GM21717 (cell line): Measurements from ENCODE around the gene METTL1.

Source experiments
- ATAC-seq: cut with Tn5 transposase; IDR thresholded peaks from one replicate; pipeline ENCODE4 v1.9.1; 2021; ENCODE audit warnings: mild to moderate bottlenecking, moderate library complexity; ENCODE audit not compliant: unreplicated experiment

Gene METTL1

DNA sequence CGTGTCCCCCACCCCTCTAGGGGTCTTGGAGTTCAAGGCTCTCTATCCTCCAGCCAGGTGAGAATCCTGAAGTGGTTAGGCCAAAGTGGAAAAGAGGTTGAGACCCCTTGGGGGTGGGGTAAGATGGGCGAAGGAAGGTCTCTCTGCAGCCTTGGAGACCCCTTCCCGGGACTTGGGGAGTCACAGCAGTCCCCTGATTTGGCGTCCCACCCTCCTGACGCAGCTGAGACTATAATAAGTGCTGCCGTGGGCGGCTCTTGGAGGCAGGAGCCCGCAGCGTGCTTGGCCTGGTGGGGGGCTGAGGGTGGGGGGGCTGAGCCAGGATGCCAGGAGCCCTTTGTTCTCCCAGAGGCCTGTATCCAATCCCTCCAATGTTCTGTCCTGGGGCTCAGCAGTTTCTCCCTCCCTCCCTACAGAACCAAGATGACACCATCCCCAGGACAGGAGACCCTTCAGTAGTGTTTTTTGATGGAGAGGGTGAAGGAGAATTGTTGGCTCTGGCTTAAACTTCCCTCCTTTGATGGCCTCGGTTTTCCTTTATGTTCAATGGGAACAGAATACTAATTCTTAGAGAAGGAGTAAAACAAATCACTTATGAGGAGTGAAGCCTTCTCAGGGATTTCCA, 31.9 kb downstream of the METTL1 start:
- ATAC-seq = no peak

DNA sequence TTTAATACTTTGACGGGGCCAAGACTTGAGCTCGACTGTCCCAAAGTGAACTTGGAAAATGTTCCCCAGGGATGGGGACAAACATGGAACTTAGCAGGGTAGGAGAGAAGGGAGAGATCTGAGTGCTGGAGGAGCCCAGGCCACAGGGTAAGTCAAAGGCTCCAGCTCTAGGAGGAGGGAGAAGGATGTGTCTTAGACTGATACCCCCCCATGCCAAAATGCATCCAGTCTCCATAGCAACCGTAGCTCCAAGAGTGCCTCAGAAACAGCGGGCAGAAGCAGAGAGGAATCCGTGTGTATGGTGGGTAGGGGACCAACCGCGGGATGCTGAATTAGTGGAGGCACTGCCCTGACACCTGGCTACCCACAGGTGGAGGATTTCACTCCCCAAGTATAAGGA, 32.5 kb downstream of the METTL1 start:
- no peak for ATAC-seq

DNA sequence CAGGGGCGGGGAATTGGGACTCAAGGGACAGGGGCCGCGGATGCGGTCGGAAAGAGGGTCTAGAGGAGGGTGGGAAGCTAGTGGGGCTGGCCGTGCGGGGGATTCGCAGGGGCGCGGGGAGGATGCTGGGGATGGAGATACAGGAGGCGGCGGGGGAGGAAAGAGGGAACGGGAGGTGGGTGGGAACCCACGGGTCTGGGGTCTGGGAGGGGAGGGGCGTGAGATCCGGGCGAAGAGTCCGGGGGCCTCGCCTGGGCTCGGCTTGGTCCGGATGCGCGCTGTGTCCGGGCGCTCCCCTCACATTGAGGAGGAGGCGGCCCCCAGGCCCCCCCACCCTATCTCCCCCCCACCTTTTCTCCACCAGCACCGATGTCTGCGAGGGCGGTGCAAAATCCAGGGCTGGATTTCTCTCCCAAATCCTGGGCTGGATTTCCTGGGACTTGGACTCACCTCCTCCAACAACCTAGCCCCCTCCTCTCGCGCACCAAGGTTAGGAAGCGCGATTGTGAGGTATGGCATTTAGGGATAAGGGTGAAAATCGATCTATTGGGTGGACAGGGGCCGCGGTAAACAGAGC, 33.2 kb downstream of the METTL1 start, which contains the start of gene AGAP2:
Gene AGAP2 (minus strand): TSS at position 82 of the 577 bp plus-strand sequence. CDS start 496 bp downstream, outside the sequence.
- ATAC-seq = no peak

DNA sequence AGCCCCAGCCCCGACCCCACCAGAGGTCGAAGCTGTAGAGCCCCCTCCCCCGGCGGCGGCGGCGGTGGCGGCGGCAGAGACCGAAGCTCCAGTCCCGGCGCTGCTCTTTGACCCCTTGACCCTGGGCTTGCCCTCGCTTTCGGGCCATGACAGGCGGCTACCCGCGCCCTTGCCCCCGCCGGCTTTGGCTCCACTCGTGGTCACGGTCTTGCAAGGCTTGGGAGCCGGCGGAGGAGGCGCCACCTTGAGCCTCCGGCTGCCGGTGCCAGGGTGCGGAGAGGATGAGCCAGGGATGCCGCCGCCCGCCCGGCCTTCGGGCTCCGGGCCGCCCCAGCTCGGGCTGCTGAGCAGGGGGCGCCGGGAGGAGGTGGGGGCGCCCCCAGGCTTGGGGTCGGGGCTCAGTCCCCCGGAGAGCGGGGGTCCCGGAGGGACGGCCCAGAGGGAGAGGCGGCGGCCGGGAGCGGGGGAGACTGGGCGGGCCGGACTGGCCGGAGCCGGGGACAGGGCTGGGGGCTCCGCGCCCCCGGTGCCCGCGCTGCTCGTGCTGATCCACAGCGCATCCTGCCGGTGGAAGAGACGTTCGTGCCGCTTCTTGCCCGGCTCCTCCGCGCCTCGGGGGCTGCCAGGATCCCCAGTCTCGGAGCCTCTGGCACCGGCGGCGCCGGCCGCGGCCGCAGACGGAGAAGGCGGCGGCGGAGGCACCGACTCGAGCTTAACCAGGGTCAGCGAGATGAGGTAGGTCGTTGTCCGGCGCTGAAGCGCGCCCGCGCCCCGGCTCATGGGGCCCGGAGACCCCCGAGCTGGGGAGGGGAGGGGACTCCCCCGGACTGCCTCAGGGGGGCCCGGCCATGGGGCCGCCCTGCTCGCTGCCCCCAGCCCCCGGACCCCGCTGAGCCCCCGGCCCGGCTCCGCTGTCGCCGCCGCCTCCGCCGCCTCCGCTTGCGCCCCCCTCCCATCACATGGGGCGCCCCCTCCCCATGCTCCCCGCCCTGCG, 34.1 kb downstream of the METTL1 start:
- ATAC-seq = no peak

DNA sequence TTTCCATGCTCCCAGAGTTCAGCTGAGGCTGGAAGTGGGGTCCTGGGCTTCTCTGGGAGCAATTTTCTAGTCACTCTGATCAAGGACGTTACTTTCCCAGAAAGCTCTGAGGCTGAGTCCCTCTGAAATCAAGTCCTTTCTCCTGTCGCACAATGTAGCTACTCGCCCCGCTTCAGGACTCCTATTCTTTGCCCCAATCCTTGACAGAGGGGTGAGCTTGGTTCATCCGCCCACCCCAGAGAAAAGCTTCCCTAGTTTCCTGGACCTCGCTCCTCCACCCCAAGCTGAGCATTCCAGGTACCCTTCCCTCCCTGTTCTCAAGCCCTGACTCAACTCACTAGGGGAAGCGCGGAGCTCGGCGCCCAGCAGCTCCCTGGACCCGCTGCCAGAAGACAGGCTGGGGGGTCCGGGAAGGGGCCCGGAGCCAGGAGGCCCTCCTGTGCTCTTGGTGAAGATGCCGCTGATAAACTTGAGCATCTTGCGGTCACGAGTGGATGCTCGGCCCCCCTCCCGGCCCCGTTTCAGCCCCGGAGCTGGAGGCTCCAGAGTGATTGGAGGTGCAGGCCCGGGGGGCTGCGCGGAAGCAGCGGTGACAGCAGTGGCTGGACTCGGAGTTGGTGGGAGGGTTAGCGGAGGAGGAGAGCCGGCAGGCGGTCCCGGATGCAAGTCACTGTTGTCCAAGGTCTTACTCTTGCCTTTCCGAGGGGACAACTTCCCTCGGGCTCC, 35.0 kb downstream of the METTL1 start:
- ATAC-seq = no peak

DNA sequence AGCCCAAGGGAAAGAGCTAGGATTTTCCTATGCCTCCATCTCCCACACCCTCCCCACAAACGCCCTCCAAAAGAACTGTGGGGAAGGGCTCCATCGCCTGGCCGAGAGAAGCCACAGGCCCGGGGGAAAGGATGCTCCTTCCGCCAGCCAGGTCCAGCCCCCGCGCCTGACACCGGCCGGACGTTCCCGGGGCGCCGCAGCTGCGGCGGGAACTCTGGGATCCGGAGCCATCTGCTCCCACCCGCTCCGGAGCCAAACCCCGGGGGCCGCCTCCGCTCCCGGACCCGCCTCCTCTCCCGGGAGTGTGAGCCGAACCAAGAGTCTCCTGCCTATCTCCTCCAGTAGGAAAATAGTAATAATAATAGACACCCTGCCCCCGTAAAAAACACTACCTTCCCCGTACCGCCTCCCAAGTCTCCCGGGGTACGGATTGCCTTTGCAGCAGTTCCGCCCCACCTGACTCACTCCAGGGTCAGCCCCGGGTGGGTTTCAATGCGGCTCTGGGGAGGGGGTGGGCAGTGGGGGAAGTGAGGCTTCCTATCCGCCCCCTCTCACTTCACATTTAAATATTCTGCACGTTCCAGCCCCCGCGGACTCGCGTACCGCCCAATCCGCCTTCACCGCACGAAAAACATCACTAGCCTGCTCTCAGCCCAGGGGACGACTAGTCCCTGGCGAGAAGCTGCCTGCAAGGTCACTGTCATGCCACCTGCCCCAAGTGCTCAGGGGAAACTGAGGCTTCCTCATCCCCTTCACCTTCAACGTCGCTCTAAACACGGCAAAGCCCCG, 35.8 kb downstream of the METTL1 start:
- ATAC-seq = no peak

DNA sequence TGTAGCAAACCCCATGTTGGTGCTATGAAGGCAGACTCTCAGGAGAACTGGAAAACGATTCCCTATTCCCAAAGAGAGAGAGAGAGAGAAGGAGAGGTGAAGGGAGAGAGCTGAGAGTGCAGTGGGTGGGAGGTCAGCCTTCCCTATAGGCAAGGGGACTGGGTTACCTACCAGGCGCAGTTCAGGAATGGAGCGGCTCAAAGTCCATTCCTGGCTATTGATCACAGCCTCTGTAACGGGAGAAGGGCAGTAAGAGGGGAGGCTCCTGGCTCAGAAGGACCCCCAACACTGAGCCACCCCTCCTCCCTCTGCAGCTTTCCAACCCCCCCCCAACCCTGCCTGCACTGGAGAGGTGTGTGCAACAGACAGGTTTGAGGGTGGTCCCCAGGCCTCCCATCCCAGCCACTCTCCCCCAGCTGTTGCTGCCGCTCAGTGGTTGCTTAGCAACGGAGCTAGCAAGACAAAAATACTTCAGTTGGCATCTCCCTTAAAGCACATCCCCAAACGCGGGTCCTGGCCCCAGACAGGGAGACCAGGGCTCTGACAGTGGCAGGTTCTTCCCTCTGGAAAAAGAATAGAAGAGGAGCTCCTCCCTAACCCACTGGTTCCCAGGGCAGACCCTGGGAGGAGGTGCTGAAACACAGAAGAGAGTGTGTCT, 36.6 kb downstream of the METTL1 start:
- ATAC-seq = no peak

DNA sequence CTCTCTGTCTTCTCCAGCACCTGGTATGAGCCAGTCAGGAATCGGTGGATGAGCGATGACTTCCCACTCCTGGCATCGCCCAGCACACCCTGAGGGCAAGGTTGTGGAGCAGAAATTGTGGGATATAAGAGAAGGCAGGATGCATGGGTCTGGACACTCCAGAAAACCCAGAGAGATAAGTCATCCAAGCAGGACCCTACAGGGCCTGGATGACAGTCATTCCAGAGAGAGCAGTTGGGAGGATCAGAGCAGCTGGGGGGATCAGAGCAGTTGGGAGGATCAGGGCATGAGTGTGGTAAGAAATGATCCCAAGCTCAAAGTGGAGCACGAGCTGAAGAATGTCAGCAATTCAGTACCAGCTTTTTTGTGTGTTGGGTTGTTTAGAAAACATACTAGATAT, 37.3 kb downstream of the METTL1 start:
- ATAC-seq = no peak

DNA sequence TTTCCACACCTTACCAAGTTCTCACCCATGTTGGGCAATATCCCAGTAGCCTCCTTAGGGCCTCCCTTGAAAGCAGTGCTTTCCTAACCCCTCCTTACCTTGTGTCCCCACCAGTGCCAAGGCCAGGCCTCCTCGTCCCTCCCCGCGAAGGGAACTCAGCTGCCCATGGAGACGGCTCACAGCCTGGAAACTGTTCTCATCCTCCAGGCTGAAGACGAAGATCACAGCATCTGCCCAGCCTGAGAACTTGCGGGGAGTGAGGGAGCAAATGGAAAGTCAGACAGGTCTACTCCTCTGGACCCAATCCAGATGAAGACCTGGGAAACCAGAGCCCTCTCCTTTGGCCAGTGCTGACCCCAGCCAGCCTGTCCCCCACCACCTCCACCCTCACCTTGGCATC, 38.0 kb downstream of the METTL1 start:
- no peak for ATAC-seq

DNA sequence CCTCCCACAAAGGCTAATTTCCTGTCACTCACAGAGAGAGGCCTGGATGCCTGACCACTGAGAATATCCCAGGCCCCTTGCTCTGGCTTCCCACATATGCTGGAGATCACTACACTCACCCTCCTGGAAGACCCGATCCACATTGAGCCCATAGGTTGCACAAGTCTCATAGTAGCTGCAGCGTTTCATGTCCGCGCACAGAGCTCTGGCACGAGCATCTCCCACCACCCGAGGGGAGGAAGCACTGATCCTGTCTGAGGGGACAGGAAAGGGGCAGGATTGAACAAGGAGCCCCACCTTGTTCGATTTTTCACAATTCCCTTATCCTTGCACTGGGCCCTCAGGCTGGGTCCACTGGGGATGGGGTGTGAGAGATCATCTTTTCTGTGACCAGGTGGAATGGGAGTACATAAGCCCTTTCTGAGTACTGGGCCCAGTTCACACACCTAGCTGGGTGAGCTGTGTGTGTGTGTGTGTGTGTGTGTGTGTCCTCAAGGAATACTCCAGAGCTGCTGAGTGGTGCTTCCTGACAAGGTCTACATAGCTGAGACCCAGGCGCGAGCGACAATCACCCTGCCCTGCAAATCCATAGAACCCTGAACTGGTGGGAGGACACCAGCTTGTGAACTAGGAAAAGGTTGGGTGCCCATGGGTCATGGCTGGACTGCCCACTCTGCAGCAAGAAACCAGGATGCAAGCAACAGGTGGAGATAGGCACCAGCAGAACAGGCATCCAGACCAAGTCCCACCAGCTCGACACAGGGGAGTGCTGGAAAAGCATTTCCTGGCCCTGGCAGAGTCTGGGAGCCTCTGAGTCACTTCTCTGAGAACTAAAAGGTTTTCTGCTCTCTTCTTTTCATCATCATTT, 38.9 kb downstream of the METTL1 start:
- ATAC-seq = no peak

DNA sequence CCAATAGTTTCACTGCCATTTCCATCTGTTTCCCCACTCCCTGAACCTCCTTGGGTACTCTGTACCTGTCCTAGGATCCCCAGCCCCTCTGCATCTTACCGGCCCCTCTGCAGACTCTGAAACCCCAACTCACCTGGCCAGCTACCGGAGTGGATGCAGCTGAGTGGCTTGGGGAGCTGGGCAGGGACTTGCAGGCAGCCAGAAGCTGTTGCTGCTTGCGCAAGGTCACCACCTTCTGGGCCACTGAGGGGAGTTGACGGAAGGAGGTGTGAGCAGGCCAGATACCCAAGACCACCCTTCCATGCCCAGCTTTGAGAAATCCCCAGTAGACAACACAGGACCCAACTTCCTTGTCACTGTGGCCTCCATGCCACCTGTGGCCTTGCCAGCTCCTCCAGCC, 39.6 kb downstream of the METTL1 start:
- ATAC-seq = no peak

DNA sequence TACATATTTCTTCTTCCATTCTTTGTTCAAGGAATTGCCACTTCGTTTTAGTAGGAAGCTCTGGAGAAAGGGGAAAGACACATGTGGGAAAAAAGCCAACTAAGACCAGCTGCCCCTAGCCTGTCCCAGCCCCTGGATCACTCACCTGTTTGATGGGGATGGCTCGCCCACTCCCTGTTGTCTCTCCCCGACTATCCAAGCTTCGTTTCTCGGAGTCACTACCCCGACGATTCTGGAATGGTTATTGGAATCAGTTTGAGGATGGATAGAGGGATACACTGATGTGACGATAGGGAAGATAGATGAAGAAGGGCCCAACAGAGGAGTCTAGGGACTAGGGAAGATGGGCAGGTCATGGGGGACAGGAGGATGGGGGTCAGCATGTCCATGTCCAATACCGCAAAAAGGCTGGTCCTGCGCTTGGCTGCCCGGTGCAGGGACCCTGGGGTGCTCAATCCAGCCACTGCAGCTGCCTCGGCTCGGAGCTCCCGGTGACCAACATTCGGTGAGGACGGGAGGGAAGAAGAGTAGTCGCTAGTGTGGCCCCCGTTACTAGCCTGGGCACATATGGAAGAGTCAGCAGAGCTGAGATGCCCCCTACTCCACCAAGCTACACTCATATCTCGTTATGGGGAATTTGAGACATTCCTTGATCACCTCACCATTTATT, 40.4 kb downstream of the METTL1 start:
- ATAC-seq = no peak

DNA sequence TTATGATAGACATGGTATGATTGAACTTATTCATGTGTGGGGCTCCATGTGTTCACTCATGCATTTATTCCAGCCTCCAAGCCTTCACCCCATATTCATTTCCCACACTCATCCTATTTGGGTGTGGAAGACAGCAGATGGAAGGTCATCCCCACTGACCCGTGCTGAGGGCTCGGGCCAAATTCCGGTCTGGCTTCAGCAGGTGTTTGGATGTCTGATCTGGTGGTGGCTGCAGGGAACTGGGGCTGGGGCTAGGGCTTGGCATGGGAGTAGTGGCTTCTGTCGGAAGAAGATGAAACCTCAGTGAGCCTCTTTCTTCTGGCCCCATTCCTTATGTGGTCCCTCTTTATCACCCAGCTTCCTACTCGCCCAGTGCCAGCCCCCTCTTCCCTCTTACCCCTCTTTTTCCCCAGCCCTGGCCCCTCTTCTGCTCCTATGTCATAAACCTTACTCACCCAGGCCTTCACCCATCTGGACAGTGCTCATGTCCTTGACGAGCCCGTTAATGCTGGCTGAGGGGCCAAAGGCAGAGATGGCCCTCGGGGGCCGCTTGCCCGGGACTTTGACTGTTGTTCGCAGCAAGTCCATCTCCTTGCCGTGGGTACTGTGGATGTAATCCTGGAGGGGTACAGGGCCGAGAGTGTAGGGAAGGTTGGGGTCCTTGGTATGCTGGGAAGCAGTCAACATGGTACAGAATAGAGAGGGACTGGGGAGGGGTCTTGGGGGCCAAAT, 41.4 kb downstream of the METTL1 start:
- no peak for ATAC-seq

DNA sequence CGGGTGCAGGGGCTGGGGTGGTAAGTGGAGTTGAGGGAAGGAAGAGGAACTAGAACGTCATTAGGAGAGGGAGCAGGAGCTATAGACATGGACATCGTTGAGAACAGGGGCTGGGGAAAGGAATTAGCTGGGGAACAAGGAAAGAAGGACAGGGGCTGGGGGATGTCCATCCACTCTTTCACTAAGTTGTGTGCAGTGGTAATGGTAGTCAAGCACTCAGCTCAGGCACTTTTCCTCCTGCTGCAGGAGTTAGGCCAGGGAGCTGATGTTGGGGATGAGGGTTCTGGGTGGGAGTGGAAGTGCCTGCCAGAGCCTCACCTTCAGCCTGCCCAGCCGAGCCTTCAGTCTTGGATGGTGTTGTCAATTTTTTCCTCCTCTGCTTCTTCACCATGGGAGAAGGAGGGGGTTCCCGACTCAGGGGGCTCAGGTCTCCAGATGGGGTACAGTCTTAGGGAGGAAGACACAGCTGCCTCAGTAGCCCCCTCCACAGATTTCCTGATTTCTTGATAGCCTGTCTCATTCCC, 42.5 kb downstream of the METTL1 start:
- ATAC-seq = no peak

DNA sequence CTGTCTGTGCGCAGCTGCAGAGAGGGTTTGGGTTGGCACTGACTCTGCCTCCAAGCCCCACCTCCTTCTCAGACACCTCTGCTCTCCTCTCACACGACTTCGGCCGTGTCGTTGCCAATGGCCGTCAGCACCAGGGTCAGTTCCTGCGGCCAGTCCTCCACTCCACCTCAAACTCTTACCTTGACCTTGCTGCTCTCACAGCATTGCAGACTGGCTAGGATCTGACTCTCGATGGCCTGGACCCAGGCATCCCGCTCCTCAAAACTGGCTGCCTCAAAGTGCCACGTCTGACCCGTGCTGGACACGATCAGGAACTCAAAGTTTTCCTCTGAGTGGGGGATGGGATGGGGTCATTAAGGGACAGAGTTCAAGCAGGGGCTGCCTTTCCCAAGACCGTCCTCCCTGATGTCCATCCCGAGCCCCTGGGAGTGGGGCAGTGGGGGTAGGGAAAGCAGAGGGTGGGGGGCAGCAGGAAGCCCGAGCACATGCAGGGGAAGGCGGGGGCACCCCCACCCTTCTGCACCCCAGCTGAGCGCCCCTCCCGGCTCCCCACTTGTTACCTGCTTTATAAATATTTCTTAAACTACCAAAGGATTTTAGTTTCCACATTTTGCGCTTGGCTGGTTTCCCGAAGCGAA, 44.0 kb downstream of the METTL1 start:
- no peak for ATAC-seq

DNA sequence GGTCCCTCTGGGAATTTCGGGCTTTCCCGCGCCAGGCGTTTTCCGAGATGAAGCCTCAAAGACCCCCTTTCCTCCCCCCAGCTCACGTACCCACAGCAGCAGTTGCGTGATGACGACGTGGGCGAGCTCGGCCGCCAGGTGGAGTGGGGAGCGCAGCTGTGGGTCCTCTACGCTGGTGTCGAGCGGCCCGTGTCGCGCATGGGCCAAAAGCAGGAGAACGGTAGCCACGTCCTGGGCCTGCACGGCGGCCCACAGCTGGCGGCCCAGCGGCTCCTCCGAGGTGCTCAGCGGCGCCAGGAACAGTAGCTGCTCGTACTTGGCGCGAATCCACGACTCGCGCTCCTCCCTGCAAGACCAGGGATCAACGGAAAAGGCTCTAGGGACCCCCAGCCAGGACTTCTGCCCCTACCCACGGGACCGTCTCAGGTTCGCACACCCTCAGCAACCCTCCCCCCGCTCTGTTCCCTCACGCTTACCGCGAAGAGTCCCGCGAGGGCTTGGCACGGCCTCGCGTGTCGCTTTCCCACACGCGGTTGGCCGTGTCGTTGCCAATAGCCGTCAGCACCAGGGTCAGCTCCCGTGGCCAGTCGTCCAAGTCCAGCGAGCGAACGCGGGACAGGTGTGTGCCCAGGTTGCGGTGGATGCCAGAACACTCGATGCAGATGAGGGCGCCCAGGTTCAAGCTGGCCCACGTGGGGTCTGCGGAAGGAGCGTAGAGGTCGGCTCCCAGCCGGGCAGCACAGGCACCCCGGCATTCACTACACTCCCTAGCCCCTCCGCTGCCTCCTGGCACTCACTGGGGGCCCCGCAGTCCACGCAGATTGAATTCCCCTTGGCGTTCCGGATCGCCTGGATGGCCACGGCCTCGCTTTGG, 44.8 kb downstream of the METTL1 start:
- no peak for ATAC-seq
